Naive thymus-derived CD4-positive, alpha-beta T cell (primary cell): ENCODE results near the gene NAV2. TPM values are rescaled to one million over a fixed set of nuclear protein-coding genes. Genes with fewer than 3 reads are reported as not detected.

ENCODE experiments used
- ATAC-seq: fragments of 150-1000 bp; cut with Tn5 transposase; 2 replicates; pipeline ENCODE4 v1.10.0; 2021; ENCODE audit warnings: mild to moderate bottlenecking, moderate library complexity
- CTCF ChIA-PET: fragments of 350-600 bp; sonication (Branson Sonifier 250); formaldehyde crosslinking; loops from one replicate; lab custom pipeline; 2021; ENCODE audit warnings: antibody characterized with exemption; lab: Charles Lee
- POLR2A ChIA-PET: fragments of 350-600 bp; sonication (Branson Sonifier 250); formaldehyde crosslinking; loops from one replicate; lab custom pipeline; 2021; ENCODE audit warnings: antibody characterized with exemption, inconsistent platforms; lab: Charles Lee
- DNase-seq, 9 donors: peaks; one replicate each; pipeline versions ENCODE4 v3.0.0 to v3.0.0-alpha.2; 2020 to 2022; ENCODE audit warnings: mixed read lengths in 1 of 9
- H3K27ac ChIP-seq: one replicate; pipeline ENCODE4 v1.7.0; 2013; ENCODE audit warnings: mild to moderate bottlenecking, low read depth, low read length, moderate library complexity
- H3K27me3 ChIP-seq, 2 donors: one replicate each; pipeline ENCODE4 v1.7.0; 2013; ENCODE audit warnings: low read length in 2 of 2, mild to moderate bottlenecking in 2 of 2, moderate library complexity in 2 of 2; ENCODE audit not compliant: control insufficient read depth in 2 of 2, insufficient read depth in 2 of 2
- H3K36me3 ChIP-seq, 3 experiments: 1 replicate in 2 of 3; 2 replicates in 1 of 3; pipeline ENCODE4 v1.7.0; 2013; ENCODE audit warnings: low read length in 3 of 3, mild to moderate bottlenecking in 3 of 3, moderate library complexity in 1 of 3; ENCODE audit not compliant: insufficient read depth in 3 of 3, control insufficient read depth in 2 of 3
- H3K4me1 ChIP-seq, 2 donors: one replicate each; pipeline ENCODE4 v1.7.0; 2013; ENCODE audit warnings: low read length in 2 of 2, mild to moderate bottlenecking in 2 of 2, moderate library complexity in 1 of 2; ENCODE audit not compliant: control insufficient read depth in 2 of 2, insufficient read depth in 2 of 2
- H3K4me3 ChIP-seq: 2 replicates; pipeline ENCODE4 v1.7.0; 2013; ENCODE audit warnings: mild to moderate bottlenecking, low read length
- H3K9me3 ChIP-seq, 3 experiments: 1 replicate in 2 of 3; 2 replicates in 1 of 3; pipeline ENCODE4 v1.7.0; 2013; ENCODE audit warnings: low read length in 3 of 3; ENCODE audit not compliant: control insufficient read depth in 2 of 3
- H3K27ac Mint-ChIP-seq, 9 donors: one replicate each; pipeline ENCODE4 v1.8.0; 2020 to 2022; ENCODE audit warnings: mixed read lengths in 9 of 9, mild to moderate bottlenecking in 8 of 9, moderate library complexity in 5 of 9, inconsistent platforms in 2 of 9
- H3K27me3 Mint-ChIP-seq, 5 donors: one replicate each; pipeline ENCODE4 v1.8.0; 2021 to 2022; ENCODE audit warnings: mixed read lengths in 5 of 5, mild to moderate bottlenecking in 1 of 5
- H3K36me3 Mint-ChIP-seq, 5 donors: one replicate each; pipeline ENCODE4 v1.8.0; 2020 to 2022; ENCODE audit warnings: mixed read lengths in 5 of 5, mild to moderate bottlenecking in 3 of 5, inconsistent platforms in 1 of 5
- H3K4me1 Mint-ChIP-seq, 7 donors: one replicate each; pipeline ENCODE4 v1.8.0; 2020 to 2022; ENCODE audit warnings: mixed read lengths in 7 of 7, mild to moderate bottlenecking in 3 of 7, inconsistent platforms in 1 of 7
- H3K4me3 Mint-ChIP-seq, 10 donors: one replicate each; pipeline ENCODE4 v1.8.0; 2020 to 2022; ENCODE audit warnings: mild to moderate bottlenecking in 10 of 10, mixed read lengths in 10 of 10, moderate library complexity in 6 of 10, inconsistent platforms in 2 of 10
- H3K9me3 Mint-ChIP-seq, 11 donors: one replicate each; pipeline ENCODE4 v1.8.0; 2020 to 2022; ENCODE audit warnings: mixed read lengths in 11 of 11, mild to moderate bottlenecking in 4 of 11, inconsistent platforms in 1 of 11, moderate library complexity in 1 of 11
- intact Hi-C, 2 donors: fragments of 100-400 bp; cut with micrococcal nuclease; formaldehyde crosslinking; loops; one replicate each; pipeline ENCODE4 v1.15.1; 2023
- polyA plus RNA-seq, 2 donors: library from polyadenylated mRNA; unstranded; fragments of 300-500 nt; fragmentation: Illumina TruSeq; gene quantifications; one replicate each; pipeline ENCODE4 v1.2.3, GENCODE V29; 2021
- total RNA-seq, 6 experiments: library from RNA in 5 of 6; stranded (reverse) in 5 of 6; gene quantifications; 1 replicate in 5 of 6; 2 replicates in 1 of 6; pipeline ENCODE4 v1.2.3 and lab custom pipeline; 2021 to 2026

The NAV2 gene
- total and polyA plus RNA-seq, 7 experiments from 2014 or later: 0.24 to 2.2 (median 0.48) TPM; not detected in 2

DNA sequence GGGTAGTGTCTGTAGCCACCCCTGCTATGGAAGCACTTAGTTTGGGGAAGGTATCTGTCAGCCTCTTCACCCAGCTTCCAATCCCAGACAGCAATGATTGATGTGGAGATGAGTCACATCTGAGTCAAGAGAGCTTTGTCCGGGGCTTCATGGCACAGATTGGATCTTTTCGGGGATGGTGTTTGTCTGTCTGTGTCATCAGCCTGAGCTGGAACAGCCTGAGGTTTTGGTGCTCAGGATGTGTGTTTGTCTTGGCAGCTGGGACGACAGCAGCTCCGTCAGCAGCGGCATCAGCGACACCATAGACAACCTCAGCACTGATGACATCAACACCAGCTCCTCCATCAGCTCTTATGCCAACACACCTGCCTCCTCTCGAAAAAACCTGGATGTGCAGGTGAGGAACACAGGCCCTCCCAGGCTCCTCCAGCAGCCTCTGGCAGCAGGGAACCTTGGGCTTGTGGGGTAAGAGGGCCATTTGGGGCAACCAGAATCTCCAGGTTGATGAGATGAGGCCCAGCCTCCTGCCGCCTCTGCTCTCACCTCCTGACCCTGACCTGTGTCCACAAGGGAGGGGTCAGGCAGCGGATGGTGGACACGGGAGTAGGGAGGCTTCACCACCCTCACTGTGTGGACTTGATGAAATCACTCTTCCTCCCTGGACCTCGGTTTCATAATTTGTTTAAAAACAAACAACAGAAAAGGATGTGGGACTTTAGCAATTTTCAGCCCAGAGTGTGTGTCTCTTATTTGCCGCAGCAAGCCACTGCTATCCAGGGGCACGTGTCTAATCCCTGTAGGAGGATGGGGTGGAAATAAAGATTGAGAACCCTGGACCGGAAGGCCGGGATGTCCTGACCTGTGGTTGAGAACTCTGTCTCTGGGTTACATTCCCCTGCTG lies 323.3 kb downstream of the NAV2 start:
- Mint-ChIP-seq H3K36me3 (no peaks in the 10 kb centered on the region), H3K4me1 (no peaks in the 10 kb centered on the region), H3K9me3 (no peaks in the 10 kb centered on the region), H3K4me3 (no peak overlapping the region), H3K27ac (no peak overlapping the region), H3K27me3 (peaks cover 0 to 35% (median 27%) of the 10 kb centered on the region in 5 donors)
- no peaks in the 10 kb centered on the region for H3K27me3 ChIP-seq
- intact Hi-C loops: no loop called here
- H3K27ac ChIP-seq: no peak overlapping the region
- CTCF ChIA-PET: no interaction called here
- no peaks in the 10 kb centered on the region for H3K36me3 ChIP-seq
- H3K4me1 ChIP-seq: no peaks in the 10 kb centered on the region
- H3K4me3 ChIP-seq: no peak overlapping the region
- DNase-seq (no peak), ATAC-seq (no peak)
- H3K9me3 ChIP-seq: no peaks in the 10 kb centered on the region
- POLR2A ChIA-PET: no interaction called here

DNA sequence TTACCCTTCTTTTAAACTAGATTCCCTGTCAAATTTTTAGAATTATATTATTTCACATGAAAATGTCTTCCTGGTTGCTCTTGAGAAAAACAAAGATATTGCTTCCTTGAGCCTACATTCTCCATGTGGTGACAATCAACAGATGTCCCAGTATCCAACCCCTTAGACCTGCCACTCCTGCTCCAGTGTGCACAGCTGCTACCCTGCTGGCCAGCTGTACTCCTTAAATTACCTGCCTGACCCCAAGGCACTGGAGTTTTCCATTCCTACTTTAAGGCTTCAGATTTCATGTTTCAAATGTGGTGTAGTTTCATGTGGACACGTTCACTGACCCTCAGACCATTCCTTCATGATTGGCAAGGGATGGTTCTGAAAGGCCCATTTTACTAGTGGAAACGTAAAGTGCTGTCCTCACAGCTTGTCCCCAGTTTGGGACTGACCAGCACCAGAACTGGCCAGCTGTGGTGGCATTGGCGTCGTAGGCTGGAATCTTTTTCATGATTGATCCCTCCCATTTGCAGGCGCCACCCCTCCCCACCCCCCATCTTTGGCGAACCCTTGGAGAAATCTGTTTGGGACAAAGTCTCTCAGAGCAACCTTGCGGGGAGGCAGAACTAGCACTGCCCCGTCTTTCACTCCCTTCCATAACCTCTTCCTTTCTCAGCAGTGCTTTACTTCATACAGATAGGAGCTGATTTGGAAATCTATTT lies 324.1 kb downstream of the NAV2 start:
- POLR2A ChIA-PET: no interaction called here
- no peak overlapping the region for H3K27ac ChIP-seq
- no peaks in the 10 kb centered on the region for H3K27me3 ChIP-seq
- H3K4me1 ChIP-seq: no peaks in the 10 kb centered on the region
- CTCF ChIA-PET: no interaction called here
- intact Hi-C loops: no loop called here
- Mint-ChIP-seq H3K36me3 (no peaks in the 10 kb centered on the region), H3K27ac (no peak overlapping the region), H3K9me3 (no peaks in the 10 kb centered on the region), H3K4me1 (no peaks in the 10 kb centered on the region), H3K27me3 (peaks cover 0 to 35% (median 21%) of the 10 kb centered on the region in 5 donors), H3K4me3 (no peak overlapping the region)
- H3K36me3 ChIP-seq: no peaks in the 10 kb centered on the region
- no peak overlapping the region for H3K4me3 ChIP-seq
- DNase-seq (no peak), ATAC-seq (no peak)
- H3K9me3 ChIP-seq: no peaks in the 10 kb centered on the region

DNA sequence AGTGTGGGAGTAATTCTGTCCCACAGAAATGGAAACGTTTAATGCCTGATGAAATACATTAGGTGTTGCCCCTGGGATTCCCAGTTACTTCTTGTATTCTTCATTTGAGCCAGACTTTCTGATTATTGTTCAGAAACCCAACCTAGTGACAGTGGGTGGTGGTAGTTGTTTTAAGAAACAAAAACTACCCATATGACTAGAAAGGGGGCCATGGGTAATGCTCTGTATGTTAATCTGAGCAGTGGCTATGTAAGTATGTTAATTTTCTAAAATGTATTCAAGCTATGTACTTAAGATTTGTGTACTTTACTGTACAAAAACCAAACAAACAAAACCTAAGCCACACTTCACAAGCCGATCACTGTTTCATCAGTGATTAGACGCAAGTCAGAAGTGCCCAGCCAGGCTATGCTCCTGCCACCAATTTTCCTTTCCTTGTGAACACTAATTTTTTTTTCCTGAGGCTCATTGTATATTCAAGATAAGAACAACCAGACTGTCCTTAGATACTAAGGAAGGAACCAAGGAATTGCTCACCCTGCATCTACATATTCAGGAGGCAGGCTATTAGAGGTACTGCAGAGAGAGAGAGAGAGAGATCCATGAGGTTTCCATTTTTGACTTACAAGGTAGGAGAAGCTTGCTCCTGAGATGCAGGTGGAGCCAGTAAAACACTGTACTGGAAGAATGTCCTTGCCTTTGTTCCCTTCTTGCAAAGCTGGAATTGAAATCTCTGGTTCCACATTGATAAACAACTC lies 324.9 kb downstream of the NAV2 start:
- ATAC-seq: no peak
- H3K27ac ChIP-seq: no peak overlapping the region
- no peak overlapping the region for H3K4me3 Mint-ChIP-seq
- ChIA-PET POLR2A (no interaction called here), CTCF (no interaction called here)
- H3K4me1 ChIP-seq: no peaks in the 10 kb centered on the region
- H3K27me3 Mint-ChIP-seq: peaks cover 0 to 33% (median 24%) of the 10 kb centered on the region in 5 donors
- no peaks in the 10 kb centered on the region for H3K9me3 Mint-ChIP-seq
- H3K27ac Mint-ChIP-seq: no peak overlapping the region
- no peaks in the 10 kb centered on the region for H3K4me1 Mint-ChIP-seq
- no peaks in the 10 kb centered on the region for H3K36me3 ChIP-seq
- no peak for DNase-seq
- H3K9me3 ChIP-seq: no peaks in the 10 kb centered on the region
- no peaks in the 10 kb centered on the region for H3K27me3 ChIP-seq
- no peaks in the 10 kb centered on the region for H3K36me3 Mint-ChIP-seq
- no peak overlapping the region for H3K4me3 ChIP-seq
- intact Hi-C loops: no loop called here

DNA sequence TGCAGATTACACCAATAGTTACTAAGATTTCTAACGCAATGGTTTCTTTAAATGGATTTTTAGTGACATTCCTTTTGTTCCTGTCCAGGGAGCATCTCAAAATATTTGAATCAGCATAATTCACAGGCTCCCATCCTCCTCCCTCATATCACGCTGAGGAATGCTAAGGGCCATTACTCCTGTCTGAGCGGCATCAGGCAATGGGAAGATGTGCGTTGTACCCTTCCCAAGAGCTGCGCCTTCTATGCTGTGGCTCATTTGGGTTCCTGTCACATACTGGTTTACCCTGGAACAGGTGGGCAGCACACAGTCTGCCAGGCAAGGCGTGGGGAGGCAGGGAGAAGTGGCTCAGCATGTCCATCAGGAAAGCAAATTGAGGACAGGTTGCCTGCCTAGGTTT lies 325.8 kb downstream of the NAV2 start:
- Histone ChIP-seq H3K27ac (no peak overlapping the region), H3K4me3 (no peak overlapping the region), H3K36me3 (no peaks in the 10 kb centered on the region), H3K27me3 (no peaks in the 10 kb centered on the region), H3K4me1 (no peaks in the 10 kb centered on the region), H3K9me3 (no peaks in the 10 kb centered on the region)
- ChIA-PET CTCF (no interaction called here), POLR2A (no interaction called here)
- no peak overlapping the region for H3K4me3 Mint-ChIP-seq
- no peaks in the 10 kb centered on the region for H3K36me3 Mint-ChIP-seq
- H3K27me3 Mint-ChIP-seq: peaks cover 0 to 34% (median 22%) of the 10 kb centered on the region in 5 donors
- ATAC-seq (no peak), DNase-seq (no peak)
- no peaks in the 10 kb centered on the region for H3K9me3 Mint-ChIP-seq
- H3K4me1 Mint-ChIP-seq: no peaks in the 10 kb centered on the region
- H3K27ac Mint-ChIP-seq: no peak overlapping the region
- intact Hi-C loops: no loop called here

DNA sequence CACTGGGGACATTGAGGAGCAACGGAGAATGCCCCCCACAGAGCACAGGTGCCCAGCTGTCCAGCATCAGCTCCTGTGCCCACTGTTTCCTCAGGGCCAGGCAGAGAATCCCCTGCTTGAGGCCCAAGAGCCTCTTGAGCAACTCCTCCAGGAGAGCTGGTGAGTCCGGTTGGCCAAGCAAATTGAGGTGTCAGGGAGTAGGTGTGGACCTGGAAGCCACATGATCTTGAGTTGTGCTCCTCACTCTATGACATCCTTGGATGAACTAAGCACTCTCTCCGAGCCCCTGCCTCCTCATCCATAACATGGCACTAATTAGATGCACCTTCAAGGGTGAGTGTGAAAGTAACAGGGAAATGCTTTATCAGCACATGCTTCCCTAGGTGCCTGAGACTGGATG lies 326.3 kb downstream of the NAV2 start:
- Histone ChIP-seq H3K36me3 (no peaks in the 10 kb centered on the region), H3K4me3 (no peak overlapping the region), H3K27ac (no peak overlapping the region), H3K27me3 (no peaks in the 10 kb centered on the region), H3K9me3 (no peaks in the 10 kb centered on the region), H3K4me1 (no peaks in the 10 kb centered on the region)
- intact Hi-C loops: no loop called here
- DNase-seq (no peak), ATAC-seq (no peak)
- H3K4me3 Mint-ChIP-seq: no peak overlapping the region
- ChIA-PET POLR2A (no interaction called here), CTCF (no interaction called here)
- H3K9me3 Mint-ChIP-seq: no peaks in the 10 kb centered on the region
- peaks cover 0 to 36% (median 21%) of the 10 kb centered on the region in 5 donors for H3K27me3 Mint-ChIP-seq
- H3K36me3 Mint-ChIP-seq: no peaks in the 10 kb centered on the region
- H3K4me1 Mint-ChIP-seq: no peaks in the 10 kb centered on the region
- no peak overlapping the region for H3K27ac Mint-ChIP-seq

DNA sequence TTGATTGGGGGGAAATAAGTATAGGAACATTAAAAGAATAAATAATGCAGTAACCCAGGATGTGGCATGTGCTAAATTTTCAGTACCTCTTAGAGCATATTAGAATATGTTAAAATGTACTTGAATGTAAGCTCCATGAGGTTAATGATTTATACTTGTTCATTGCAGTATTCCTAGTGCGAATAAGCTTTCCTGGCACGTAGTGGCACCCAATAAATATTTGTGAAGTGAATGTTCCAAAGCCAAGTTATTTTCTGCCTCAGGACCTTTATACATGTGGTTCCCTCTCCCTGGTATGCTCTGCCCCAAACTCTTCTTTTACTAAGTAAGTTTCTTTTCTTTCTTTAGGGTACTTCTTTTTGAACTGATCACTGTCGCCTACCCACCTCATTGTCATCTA lies 328.9 kb downstream of the NAV2 start:
- no peaks in the 10 kb centered on the region for H3K4me1 Mint-ChIP-seq
- peaks cover 0 to 1% (median 0%) of the 10 kb centered on the region in 11 donors for H3K9me3 Mint-ChIP-seq
- H3K4me3 Mint-ChIP-seq: no peak overlapping the region
- no peaks in the 10 kb centered on the region for H3K4me1 ChIP-seq
- no peaks in the 10 kb centered on the region for H3K36me3 Mint-ChIP-seq
- no peaks in the 10 kb centered on the region for H3K9me3 ChIP-seq
- no peak overlapping the region for H3K4me3 ChIP-seq
- peaks cover 0 to 29% (median 12%) of the 10 kb centered on the region in 5 donors for H3K27me3 Mint-ChIP-seq
- DNase-seq (no peak), ATAC-seq (no peak)
- no peaks in the 10 kb centered on the region for H3K27me3 ChIP-seq
- intact Hi-C loops: no loop called here
- H3K36me3 ChIP-seq: no peaks in the 10 kb centered on the region
- ChIA-PET POLR2A (no interaction called here), CTCF (no interaction called here)
- H3K27ac ChIP-seq: no peak overlapping the region
- no peak overlapping the region for H3K27ac Mint-ChIP-seq
